ENCODE measurements around the gene AFF3. TPM values are rescaled to one million over a fixed set of nuclear protein-coding genes. Genes with fewer than 3 reads are reported as not detected.

Gene AFF3
- total RNA-seq, 2 experiments from 2014 or later, result 5.6 TPM

DNA sequence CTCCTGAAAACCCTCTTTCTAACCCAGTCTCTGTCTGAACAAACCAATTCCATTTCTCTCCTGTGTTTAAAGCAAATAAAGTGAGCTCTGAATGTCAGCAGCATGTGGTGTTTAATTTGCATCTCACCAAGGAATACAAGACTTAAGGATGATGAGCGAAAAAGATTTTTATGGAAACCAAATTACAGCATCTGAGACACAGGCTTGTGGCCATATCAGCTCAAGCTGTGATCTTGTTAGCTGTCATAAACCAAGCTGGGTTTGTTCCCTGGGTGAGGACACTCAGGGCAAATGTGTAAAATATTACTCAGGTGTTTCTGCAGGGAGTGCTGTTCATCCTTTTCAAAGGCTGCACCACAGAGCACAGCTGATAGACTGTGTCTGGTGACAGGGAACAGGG is 523.2 kb downstream of the AFF3 start:
- ChIA-PET POLR2A (interaction anchor here (0.6 kb wide), 1 partner anchor 131 kb away, joined by 3 read pairs; no protein-coding TSS in a partner anchor), CTCF (no interaction called here)
- ATAC-seq (no peak), DNase-seq (no peak)
- Mint-ChIP-seq H3K36me3 (ENCODE audit: low read depth) (no peaks in the 10 kb centered on the region), H3K4me1 (no peaks in the 10 kb centered on the region), H3K4me3 (no peak overlapping the region), H3K9me3 (ENCODE audit: low read depth) (no peaks in the 10 kb centered on the region), H3K27me3 (no peaks in the 10 kb centered on the region), H3K27ac (no peak overlapping the region)
- intact Hi-C loops (cut with DNase I, micrococcal nuclease), result no loop called here

DNA sequence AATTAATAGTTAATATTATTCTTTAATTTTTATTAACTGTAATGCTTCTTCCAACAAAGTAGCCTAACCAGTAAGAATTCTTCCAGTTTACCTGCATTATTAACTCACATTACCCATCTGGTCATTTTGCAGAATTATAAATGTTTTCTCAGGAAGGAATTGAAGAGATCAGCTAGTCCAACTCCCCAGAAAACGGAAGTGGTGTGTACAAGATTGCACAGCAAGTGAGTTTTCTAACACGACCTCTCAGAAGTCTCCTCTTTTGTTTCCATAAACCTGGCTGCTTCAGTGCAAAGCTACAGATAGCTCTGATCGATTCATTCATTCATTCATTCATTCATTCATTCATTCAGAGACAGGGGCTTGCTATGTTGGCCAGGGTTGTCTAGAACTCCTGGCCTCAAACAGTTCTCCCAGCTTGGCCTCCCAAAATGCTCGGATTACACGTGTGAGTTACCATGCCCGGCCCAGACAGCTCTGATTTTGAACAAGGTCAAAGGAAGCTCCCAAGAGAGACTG is 523.8 kb downstream of the AFF3 start:
- no peaks in the 10 kb centered on the region for H3K4me1 Mint-ChIP-seq
- H3K36me3 Mint-ChIP-seq (ENCODE audit: low read depth), result no peaks in the 10 kb centered on the region
- CTCF ChIA-PET, result interaction anchor here (0.6 to 0.8 kb wide), 2 partner anchors 97 to 354 kb away, joined by 3 to 5 read pairs; no protein-coding TSS in a partner anchor
- H3K9me3 Mint-ChIP-seq (ENCODE audit: low read depth), result no peaks in the 10 kb centered on the region
- intact Hi-C loops (cut with DNase I, micrococcal nuclease), result no loop called here
- POLR2A ChIA-PET, result interaction anchor here (0.6 kb wide), 1 partner anchor 132 kb away, joined by 3 read pairs; no protein-coding TSS in a partner anchor
- ATAC-seq (no peak), DNase-seq (no peak)
- H3K27ac Mint-ChIP-seq, result no peak overlapping the region
- no peak overlapping the region for H3K4me3 Mint-ChIP-seq
- H3K27me3 Mint-ChIP-seq, result no peaks in the 10 kb centered on the region

DNA sequence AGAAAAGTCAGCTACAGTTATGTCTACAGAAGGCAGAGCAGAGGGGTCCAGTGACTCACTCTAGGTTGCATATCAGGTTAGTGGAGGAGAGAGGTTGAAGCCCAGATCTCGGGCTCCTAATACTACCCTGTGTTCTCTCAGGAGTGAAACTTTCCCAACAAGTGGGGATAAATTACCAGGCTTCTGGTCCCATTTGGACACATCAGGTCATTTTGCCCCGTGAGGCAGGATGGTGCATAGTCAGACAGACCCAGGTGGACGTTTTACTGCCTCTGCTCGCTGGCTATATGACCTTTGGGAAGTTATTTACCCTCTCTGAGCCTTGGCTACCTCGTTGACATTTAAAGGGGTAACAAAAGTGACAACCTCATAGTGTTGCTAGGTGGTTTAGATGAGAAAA is 524.6 kb downstream of the AFF3 start:
- ChIA-PET POLR2A (no interaction called here), CTCF (interaction anchor here (0.6 kb wide), 2 partner anchors 96 to 498 kb away, joined by 3 read pairs; no protein-coding TSS in a partner anchor)
- intact Hi-C loops (cut with DNase I, micrococcal nuclease), result no loop called here
- Mint-ChIP-seq H3K27ac (no peak overlapping the region), H3K4me3 (no peak overlapping the region), H3K9me3 (ENCODE audit: low read depth) (no peaks in the 10 kb centered on the region), H3K27me3 (no peaks in the 10 kb centered on the region), H3K36me3 (ENCODE audit: low read depth) (no peaks in the 10 kb centered on the region), H3K4me1 (no peaks in the 10 kb centered on the region)
- DNase-seq (no peak), ATAC-seq (no peak)

DNA sequence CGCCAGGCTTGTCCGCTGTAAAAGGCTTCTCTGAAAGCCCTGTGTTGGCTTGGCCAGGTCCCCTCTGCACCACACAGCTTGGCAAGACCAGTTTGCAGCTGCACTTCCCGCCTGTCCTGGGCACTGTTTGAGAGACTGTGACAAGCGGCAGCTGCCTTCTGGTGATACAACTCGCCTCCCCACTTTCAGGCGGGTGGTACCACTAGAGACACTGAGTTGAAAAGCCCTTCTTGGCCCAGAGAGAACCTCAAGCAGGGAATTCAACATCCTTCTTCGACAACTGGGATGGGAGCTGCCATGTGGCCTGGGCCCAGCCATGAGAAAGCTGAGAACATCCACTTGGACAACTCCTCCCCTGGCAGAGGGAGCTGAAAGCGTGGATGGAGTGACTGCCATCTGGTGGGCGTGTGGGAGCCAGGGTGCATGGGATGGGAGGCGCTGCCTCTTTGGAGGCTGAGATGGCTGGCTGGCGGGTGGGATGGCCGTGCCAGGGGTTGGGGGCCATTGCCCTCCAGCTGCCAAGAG is 527.1 kb downstream of the AFF3 start:
- no peak overlapping the region for H3K4me3 Mint-ChIP-seq
- no peak overlapping the region for H3K27ac Mint-ChIP-seq
- H3K4me1 Mint-ChIP-seq, result no peaks in the 10 kb centered on the region
- ChIA-PET POLR2A (interaction anchor here (0.5 kb wide), 1 partner anchor 132 kb away, joined by 5 read pairs; no protein-coding TSS in a partner anchor), CTCF (interaction anchor here (1.3 kb wide), 1 partner anchor 56 kb away, joined by 3 read pairs; no protein-coding TSS in a partner anchor)
- intact Hi-C loops (cut with DNase I, micrococcal nuclease), result no loop called here
- H3K27me3 Mint-ChIP-seq, result no peaks in the 10 kb centered on the region
- DNase-seq, result no peak
- ATAC-seq, result no peak
- H3K36me3 Mint-ChIP-seq (ENCODE audit: low read depth), result no peaks in the 10 kb centered on the region
- no peaks in the 10 kb centered on the region for H3K9me3 Mint-ChIP-seq (ENCODE audit: low read depth)

DNA sequence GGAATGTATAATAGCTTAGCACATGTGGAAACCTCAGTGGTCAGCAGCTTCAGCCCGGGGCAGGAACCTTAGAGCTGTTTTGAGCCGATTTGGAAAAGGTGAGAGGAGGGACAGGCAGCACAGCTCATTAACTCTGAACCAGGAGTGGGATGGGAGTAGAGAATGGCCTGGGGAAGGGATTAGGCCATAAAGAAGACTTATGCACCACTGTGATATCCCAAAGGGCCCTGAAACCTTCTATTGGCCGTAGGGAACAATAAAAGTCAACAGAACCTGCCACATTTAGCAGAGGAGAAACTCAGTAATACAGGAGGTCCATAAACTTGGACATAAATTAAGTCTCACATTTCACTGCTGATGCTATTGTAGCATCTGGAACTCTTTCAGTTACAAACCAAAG is 528.4 kb downstream of the AFF3 start:
- Mint-ChIP-seq H3K27me3 (no peaks in the 10 kb centered on the region), H3K36me3 (ENCODE audit: low read depth) (no peaks in the 10 kb centered on the region), H3K9me3 (ENCODE audit: low read depth) (no peaks in the 10 kb centered on the region), H3K4me1 (no peaks in the 10 kb centered on the region), H3K4me3 (no peak overlapping the region), H3K27ac (no peak overlapping the region)
- intact Hi-C loops (cut with DNase I, micrococcal nuclease), result no loop called here
- CTCF ChIA-PET, result interaction anchor here (1.2 to 1.5 kb wide), 2 partner anchors 34 to 55 kb away, joined by 3 to 4 read pairs; no protein-coding TSS in a partner anchor
- ATAC-seq, result no peak
- no peak for DNase-seq
- POLR2A ChIA-PET, result no interaction called here

DNA sequence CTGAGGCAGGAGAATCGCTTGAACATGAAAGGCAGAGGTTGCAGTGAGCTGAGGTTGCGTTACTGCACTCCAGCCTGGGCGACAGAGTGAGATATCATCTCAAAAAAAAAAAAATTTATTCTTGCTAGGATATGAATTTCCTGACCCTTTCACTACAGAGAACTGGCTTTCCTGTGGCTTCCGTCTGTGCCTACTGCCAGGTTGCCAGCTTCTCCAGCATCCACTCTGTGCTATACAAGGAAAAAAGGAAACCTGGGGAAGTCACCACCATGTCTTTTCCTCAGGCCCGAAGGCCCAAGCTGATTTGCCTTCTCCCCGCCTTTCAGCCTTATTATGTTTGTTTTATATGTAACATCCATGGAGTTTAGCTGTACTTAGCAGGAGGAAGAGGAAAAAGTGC is 530.6 kb downstream of the AFF3 start:
- no peaks in the 10 kb centered on the region for H3K9me3 Mint-ChIP-seq (ENCODE audit: low read depth)
- H3K4me3 Mint-ChIP-seq, result no peak overlapping the region

DNA sequence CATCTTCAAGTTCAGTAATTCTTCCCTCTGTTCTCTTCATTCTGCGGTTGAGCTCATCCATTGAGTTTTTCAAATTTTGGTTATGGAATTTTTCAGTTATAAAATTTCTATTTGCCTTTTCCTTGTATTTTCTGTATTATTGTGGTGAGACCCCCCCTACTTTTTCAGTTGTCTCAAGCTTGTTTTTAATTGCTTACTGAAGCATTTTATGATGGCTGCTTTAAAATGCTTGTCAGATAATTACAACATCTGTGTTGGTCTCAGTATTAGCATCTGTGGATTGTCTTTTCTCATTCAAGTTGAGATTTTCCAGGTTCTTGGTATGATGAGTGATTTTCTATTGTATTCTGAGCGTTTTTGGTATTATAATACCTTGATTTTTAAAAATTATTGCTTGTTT is 531.4 kb downstream of the AFF3 start:
- ChIA-PET POLR2A (no interaction called here), CTCF (interaction anchor here (0.6 kb wide), 1 partner anchor 115 kb away, joined by 3 read pairs; no protein-coding TSS in a partner anchor)
- H3K27me3 Mint-ChIP-seq, result no peaks in the 10 kb centered on the region

More for the DNA sequence above, 530.6 kb downstream of the AFF3 start:
- ChIA-PET POLR2A (no interaction called here), CTCF (no interaction called here)
- Mint-ChIP-seq H3K36me3 (ENCODE audit: low read depth) (no peaks in the 10 kb centered on the region), H3K27ac (no peak overlapping the region), H3K4me1 (no peaks in the 10 kb centered on the region), H3K27me3 (no peaks in the 10 kb centered on the region)
- intact Hi-C loops (cut with DNase I, micrococcal nuclease), result no loop called here
- ATAC-seq (no peak), DNase-seq (no peak)

DNA sequence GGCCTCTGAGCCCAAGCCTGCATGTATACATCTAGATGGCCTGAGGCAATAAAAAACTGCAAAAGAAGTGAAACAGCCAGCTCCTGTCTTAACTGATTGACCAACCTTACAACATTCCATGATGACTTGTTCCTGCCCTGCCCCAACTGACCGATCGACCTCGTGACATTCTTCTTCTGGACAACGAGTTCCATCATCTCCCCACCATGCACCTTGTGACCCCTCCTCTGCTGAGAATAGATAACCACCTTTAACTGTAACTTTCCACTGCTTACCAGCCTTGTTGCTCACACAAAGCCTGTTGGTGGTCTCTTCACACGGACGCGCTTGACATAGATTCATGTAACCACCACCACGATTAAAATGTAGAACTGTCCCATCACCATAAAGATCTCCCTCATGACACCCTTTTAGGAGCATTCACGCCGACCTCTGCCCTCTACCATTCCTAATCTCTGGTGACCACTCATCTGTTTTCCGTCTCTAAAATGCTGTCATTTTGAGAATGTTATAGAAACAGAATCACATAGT is 532.5 kb downstream of the AFF3 start:
- Mint-ChIP-seq H3K36me3 (ENCODE audit: low read depth) (no peaks in the 10 kb centered on the region), H3K4me3 (no peak overlapping the region), H3K27me3 (no peaks in the 10 kb centered on the region), H3K27ac (no peak overlapping the region), H3K9me3 (ENCODE audit: low read depth) (no peaks in the 10 kb centered on the region), H3K4me1 (no peaks in the 10 kb centered on the region)
- ChIA-PET POLR2A (no interaction called here), CTCF (no interaction called here)
- intact Hi-C loops (cut with DNase I, micrococcal nuclease), result no loop called here
- no peak for DNase-seq
- no peak for ATAC-seq

More for the DNA sequence above, 531.4 kb downstream of the AFF3 start:
- no peak for DNase-seq
- Mint-ChIP-seq H3K36me3 (ENCODE audit: low read depth) (no peaks in the 10 kb centered on the region), H3K4me1 (no peaks in the 10 kb centered on the region), H3K27ac (no peak overlapping the region), H3K9me3 (ENCODE audit: low read depth) (no peaks in the 10 kb centered on the region), H3K4me3 (no peak overlapping the region)
- intact Hi-C loops (cut with DNase I, micrococcal nuclease), result no loop called here
- ATAC-seq, result no peak

DNA sequence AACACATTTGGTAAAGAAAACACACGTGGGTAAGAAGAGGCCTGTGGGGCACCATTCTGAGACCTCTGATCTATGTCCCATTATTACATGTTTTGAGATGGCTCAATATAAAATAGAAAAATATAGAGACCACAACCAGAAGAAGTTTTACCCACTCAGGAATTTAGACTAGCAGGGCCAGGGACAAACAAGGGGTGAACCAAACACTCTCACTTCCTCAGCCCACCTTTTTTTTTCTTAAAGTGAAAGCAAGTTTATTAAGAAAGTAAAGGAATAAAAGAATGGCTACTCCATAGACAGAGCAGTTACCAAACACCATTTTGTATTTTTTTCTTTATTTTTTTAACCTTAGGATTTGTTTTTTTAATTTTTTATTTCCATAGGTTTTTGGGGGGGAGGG is 533.5 kb downstream of the AFF3 start:
- CTCF ChIA-PET, result interaction anchor here (0.7 to 1.3 kb wide), 2 partner anchors 204 to 772 kb away, joined by 3 to 4 read pairs; no protein-coding TSS in a partner anchor
- no peaks in the 10 kb centered on the region for H3K36me3 Mint-ChIP-seq (ENCODE audit: low read depth)
- intact Hi-C loops (cut with DNase I, micrococcal nuclease), result no loop called here
- no peaks in the 10 kb centered on the region for H3K27me3 Mint-ChIP-seq
- no peaks in the 10 kb centered on the region for H3K4me1 Mint-ChIP-seq
- no peak overlapping the region for H3K4me3 Mint-ChIP-seq
- DNase-seq (no peak), ATAC-seq (no peak)
- POLR2A ChIA-PET, result no interaction called here
- no peaks in the 10 kb centered on the region for H3K9me3 Mint-ChIP-seq (ENCODE audit: low read depth)
- H3K27ac Mint-ChIP-seq, result no peak overlapping the region

DNA sequence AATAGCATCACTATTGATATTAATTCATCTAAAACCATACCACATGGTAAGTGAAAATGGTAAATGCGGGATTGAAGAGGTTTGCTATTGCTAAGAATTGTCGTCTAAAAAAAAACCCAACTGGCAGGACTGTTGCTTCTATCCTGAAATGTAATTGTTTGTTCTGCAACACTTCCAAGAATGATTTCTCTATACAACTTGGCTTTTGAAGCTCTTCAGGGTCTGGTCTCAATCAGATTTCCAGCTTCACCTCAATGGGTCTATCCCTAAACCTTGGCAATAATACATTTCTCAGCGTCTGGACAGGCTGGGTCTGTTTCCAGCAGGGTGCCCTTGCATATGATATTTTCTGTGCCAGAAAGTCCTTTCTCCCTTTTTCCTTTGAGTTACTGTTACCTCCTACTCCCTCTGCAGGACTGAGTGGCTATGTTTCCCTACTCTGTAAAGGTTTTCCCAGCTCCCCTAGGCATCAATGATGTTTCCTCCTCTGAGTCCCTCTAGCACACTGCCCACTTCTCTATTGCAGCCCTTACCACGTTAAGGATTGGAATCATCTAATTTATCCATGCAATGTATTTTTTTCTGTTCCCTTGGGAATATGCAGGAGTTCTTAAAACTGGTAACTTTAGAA is 534.4 kb downstream of the AFF3 start:
- Mint-ChIP-seq H3K4me3 (no peak overlapping the region), H3K27ac (no peak overlapping the region), H3K27me3 (no peaks in the 10 kb centered on the region), H3K36me3 (ENCODE audit: low read depth) (no peaks in the 10 kb centered on the region), H3K9me3 (ENCODE audit: low read depth) (no peaks in the 10 kb centered on the region), H3K4me1 (no peaks in the 10 kb centered on the region)
- DNase-seq, result no peak
- ATAC-seq, result no peak
- ChIA-PET POLR2A (interaction anchor here (0.6 kb wide), 1 partner anchor 166 kb away, joined by 3 read pairs; no protein-coding TSS in a partner anchor), CTCF (interaction anchor here (1.3 kb wide), 1 partner anchor 773 kb away, joined by 4 read pairs; no protein-coding TSS in a partner anchor)
- intact Hi-C loops (cut with DNase I, micrococcal nuclease), result no loop called here

DNA sequence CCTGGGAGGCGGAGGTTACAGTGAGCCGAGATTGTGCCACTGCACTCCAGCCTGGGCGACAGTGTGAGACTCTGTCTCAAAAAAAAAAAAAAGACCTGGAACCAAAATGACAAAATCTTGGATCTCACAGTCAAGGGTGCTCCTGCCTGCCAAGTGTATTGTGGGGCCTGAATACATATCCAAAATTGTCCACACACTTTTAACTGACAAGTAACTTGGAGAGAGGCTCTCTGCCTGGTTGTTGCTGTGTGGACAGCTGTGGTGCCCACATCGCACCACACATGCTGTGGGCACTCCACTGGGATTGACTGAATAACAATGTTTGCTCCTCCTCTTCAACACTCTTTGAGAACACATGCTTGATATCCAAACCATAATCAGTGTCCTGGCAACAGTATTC is 534.9 kb downstream of the AFF3 start:
- no peaks in the 10 kb centered on the region for H3K27me3 Mint-ChIP-seq
- no peak overlapping the region for H3K27ac Mint-ChIP-seq
- H3K36me3 Mint-ChIP-seq (ENCODE audit: low read depth), result no peaks in the 10 kb centered on the region
- intact Hi-C loops (cut with DNase I, micrococcal nuclease), result no loop called here
- no peak for DNase-seq
- no peak for ATAC-seq
- H3K9me3 Mint-ChIP-seq (ENCODE audit: low read depth), result no peaks in the 10 kb centered on the region
- no peak overlapping the region for H3K4me3 Mint-ChIP-seq
- H3K4me1 Mint-ChIP-seq, result no peaks in the 10 kb centered on the region
- ChIA-PET CTCF (no interaction called here), POLR2A (interaction anchor here (0.6 kb wide), 1 partner anchor 166 kb away, joined by 3 read pairs; no protein-coding TSS in a partner anchor)

DNA sequence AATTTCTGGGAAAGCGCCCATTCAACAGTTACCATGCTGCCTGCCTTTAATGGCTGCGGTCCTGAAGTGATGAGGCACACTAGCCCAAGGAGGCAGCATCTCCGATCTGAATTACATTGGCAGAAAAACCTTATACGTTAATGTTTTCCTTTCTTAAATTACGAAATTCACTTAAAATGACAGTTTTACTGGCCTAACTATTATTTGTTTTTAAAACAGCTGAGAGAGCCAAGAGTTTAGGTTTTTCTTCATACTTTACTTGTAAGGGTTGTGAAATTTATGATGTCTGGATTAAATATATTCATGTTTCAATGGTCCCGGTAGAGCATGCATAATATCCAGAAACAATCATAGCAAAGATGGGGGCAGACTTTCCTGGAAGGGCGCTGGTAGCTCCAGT is 537.4 kb downstream of the AFF3 start:
- Mint-ChIP-seq H3K4me1 (no peaks in the 10 kb centered on the region), H3K9me3 (ENCODE audit: low read depth) (no peaks in the 10 kb centered on the region)

More for the DNA sequence above, 537.4 kb downstream of the AFF3 start:
- Mint-ChIP-seq H3K4me3 (no peak overlapping the region), H3K36me3 (ENCODE audit: low read depth) (no peaks in the 10 kb centered on the region), H3K27ac (no peak overlapping the region), H3K27me3 (no peaks in the 10 kb centered on the region)
- ATAC-seq (no peak), DNase-seq (no peak)
- intact Hi-C loops (cut with DNase I, micrococcal nuclease), result no loop called here
- CTCF ChIA-PET, result no interaction called here
- POLR2A ChIA-PET, result no interaction called here

All from activated CD4-positive, alpha-beta T cell treated with anti-CD3 and anti-CD28 coated beads for 36 hours (primary cell).